GM12865 (cell line): Measurements from ENCODE around the gene OCIAD2.
"Not testable (repeated sequence)": the region's sequence is repeated elsewhere in the genome, so short reads cannot be mapped to it uniquely, and the experiment has no call there.

Experiments used
- DNase-seq: peaks from one replicate; pipeline ENCODE4 v3.0.0; 2010; ENCODE audit warnings: low read depth
- H3K4me3 ChIP-seq: 2 replicates; pipeline ENCODE4 v1.5.1; 2011; ENCODE audit warnings: mild to moderate bottlenecking, low read depth, low read length, control low read depth
- CTCF ChIP-seq: IDR thresholded peaks from 2 replicates; pipeline ENCODE4 v1.5.1; 2011; ENCODE audit warnings: low read length, control low read depth, low read depth, inconsistent platforms; ENCODE audit not compliant: insufficient read depth; ENCODE audit errors: missing control alignments

The OCIAD2 gene

GRCh38 chr4:48879561-48880442, 26.8 kb downstream of the OCIAD2 start:
- no peak overlapping the region for H3K4me3 ChIP-seq
- no peak for TF ChIP-seq CTCF
- DNase-seq: no peak

- no peak for DNase-seq
- H3K4me3 ChIP-seq: no peak overlapping the region
- no peak for TF ChIP-seq CTCF
These were observed 28.6 kb downstream of the OCIAD2 start for GRCh38 chr4:48877827-48878535.

GRCh38 chr4:48864696-48865095, 41.9 kb downstream of the OCIAD2 start:
- H3K4me3 ChIP-seq, DNase-seq: not testable (repeated sequence)

- no peak for TF ChIP-seq CTCF
- DNase-seq: no peak
- no peak overlapping the region for H3K4me3 ChIP-seq
These were observed 42.8 kb downstream of the OCIAD2 start for GRCh38 chr4:48863728-48864127.

GRCh38 chr4:48862661-48863060, 43.9 kb downstream of the OCIAD2 start:
- DNase-seq: no peak
- no peak for TF ChIP-seq CTCF
- H3K4me3 ChIP-seq: no peak overlapping the region

- DNase-seq: no peak
- H3K4me3 ChIP-seq: no peak overlapping the region
- no peak for TF ChIP-seq CTCF
These were observed 44.5 kb downstream of the OCIAD2 start for GRCh38 chr4:48862038-48862437.

- no peak for DNase-seq
- H3K4me3 ChIP-seq: no peak overlapping the region
- TF ChIP-seq CTCF: no peak
These were observed 48.4 kb downstream of the OCIAD2 start for GRCh38 chr4:48858130-48858529.
